Activated effector memory CD4-positive, alpha-beta T cell treated with Interleukin-2 at 50 U/mL for 16 hours (primary cell): ENCODE data around the gene ABCC3.

Source experiments
- DNase-seq: peaks from one replicate; pipeline ENCODE4 v3.0.0-alpha.2; 2020

Gene ABCC3

DNA sequence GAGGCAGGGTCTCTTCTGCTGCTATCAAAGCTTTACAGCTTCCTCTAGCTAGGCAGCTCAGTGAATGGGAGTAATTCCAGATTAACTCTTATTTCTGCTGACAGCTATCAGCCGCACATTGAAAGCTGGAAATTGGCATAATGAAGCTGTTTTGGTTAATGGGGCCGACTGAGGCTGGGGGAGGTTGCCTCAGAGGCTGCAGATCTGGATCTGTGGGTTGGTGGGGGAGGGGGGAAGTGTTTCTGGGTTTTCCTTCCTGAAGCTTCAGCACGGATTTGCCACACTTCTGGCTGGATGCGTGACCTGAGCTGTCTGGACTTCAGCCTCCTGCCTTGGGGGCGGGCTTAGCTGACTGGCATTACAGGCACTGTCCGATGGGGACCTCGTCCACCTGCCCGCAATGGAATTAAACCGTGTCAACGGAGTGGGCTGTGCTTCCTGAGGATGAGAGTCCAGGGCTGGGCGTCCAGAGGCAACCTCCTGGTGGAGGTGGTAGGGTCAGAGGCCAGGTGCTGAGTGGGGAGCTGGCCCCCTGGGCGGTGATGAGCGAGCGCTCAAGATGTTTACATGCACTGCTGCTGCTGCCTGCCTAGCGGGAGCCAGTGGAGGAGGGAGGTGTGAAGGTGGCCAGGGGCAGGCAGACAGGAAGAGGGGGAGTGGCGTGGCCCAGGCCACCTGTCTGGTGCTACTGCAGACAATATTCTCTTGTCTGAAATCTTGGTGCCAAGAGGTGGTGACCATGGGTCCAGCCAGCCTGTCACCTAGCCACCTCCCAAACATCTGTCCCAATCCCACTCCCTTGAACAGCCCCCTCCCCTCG is 6.7 kb upstream of the ABCC3 start:
- DNase-seq = no peak

DNA sequence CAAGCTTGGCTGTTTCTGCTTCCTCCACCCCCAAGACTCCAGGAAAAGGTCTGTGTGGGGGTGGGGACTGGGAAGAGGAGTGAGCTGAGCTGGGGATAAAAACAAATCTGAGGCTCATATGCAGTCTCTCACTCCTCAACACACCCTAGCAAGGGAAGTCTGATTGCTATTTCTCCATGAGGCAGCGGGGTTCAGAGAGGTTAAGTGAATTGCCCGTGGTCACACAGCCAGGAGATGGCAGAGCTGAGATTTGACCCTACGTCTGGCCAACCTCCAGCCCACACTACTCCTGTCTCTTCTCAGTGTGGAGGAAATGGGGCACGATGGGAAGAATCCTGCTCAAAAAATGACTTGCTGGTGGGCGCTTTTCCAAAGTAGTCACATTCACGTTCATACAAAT is 4.8 kb upstream of the ABCC3 start:
- no peak for DNase-seq

DNA sequence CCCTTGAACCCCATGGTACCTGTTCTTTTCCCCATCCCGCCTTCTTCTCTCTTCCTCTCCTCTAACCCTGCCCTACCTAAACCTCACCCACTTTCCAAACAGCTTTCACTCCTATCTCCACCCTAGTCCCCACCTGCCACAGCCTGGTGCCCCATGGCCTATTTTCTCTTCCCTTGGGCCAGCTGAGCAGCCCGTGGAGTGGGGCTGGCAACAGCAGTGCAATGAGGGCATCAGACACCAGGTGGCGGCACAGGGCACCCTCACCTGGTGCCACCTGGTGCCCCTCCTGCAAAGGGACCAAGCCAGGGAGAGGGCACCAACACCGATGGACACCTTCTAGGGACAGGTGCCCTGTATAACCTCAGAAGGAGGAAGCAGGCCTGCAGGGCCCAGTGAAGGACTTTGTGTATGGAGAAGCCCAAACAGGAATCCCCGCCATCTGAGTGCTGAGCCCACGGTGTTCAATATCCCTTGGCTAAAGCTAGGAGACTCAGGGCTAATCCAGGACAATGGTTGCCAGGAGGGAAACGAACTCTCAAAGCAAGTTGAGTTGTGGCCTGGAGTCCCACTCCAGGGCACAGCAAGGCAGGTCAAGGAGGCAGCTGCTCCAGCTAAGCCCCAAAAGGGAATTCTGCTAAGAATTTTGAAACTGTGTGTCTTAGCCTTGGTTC is 4.0 kb upstream of the ABCC3 start:
- DNase-seq = peak; percentile 48

DNA sequence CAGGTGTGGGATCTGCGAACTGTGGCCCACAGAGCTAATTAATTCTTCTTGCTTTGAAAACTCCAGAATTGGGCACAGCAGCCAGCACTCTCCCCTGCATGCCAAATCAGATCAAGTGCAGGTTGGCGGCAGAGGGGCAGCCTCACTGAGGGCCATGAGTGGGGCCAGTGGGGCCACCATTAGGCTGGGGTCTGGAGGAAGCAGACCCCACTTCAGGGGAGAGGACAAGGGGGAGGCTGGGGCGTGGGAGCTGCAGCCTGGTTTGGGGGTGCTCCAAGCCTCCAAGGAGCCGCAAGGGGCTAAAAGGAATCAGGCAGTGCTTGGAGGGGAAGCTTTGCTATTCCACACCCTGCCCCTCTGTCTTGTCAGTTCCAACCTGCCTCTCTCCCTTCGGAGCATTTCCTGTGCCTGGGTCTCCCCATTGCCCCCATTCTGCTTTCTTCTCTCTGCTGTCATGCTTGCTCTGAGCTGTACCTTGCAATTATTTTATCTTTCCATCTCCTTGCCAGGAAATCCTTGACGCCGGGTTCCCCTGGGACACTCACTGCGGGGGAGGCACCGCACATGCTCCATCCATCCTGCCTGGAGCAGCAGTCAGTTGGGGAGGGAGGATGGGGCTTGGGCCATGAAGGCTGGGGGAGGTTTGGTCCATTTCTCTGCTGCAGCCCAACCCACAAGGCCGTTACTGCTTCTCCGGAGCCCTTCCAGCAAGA is 3.3 kb upstream of the ABCC3 start:
- no peak for DNase-seq

DNA sequence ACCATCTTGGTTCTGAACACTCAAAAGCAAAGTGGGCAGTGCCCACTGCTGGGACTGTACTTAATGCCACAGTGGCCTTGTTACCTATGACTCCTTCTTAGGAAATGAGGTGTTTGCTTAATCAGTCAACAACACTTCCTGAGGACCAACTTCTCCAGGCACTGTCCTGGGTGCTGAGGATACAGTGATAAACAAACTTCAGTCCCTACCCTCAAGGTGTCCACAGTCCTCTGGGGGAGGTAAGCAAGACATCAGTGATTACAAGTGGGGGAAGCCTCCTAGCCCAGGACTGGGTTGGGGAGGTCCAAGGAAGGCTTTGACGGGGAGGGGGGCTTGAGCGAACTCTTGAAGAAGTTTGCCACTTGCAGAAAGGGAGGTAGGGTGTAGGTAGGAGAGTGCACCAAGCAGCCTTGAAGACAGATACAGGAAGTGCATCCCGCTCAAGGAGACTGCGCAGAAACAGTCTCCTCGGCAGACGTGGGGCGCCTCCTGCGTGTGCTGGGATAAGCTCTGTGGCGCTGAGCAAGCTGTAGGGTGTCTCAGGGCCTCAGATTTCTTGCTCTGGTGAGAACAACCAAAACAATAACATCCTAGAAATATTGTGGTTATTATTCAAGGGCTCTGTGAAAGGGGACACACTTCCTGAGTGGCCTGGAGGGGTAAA is 2.6 kb upstream of the ABCC3 start:
- no peak for DNase-seq

DNA sequence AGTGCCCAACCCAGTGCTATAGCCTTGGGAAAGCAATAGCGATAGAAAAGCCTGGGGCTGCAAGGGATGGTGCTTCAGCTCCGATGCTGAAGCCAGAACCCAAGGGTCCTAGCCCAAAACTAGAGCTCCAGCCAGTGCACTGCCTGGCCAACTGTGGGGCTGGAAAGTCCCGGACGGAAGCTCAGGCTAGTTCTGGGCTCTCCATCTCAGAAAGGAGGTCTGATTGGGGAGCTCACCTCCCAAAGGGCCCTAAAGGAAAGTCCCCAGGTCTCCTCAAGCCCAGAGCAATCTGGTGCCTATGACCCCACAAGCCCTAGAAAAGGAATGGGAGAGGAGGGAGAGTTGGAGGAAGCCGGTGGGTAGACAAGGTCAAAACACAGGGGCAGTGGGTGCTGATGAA is 2.0 kb upstream of the ABCC3 start:
- DNase-seq = no peak

DNA sequence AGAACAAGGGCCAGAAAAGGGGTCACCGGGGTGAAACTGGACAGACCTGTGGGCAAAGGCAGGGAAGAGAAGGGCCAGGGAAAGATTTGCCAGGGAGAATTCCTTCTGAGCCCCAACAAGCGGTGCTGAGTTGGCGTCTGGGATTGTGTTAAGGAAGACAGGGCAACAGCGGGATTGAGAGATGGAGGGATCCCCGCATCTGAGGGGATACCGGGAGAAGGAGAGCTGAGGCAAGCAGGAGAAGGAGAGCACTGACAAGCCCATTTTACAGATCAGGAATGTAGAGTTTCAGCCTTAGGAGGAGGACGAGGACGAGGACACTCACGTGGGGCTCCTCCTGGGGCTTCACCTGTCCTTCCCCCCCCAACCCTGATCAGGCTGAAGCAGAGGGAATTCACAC is 998 bp upstream of the ABCC3 start:
- DNase-seq = no peak

DNA sequence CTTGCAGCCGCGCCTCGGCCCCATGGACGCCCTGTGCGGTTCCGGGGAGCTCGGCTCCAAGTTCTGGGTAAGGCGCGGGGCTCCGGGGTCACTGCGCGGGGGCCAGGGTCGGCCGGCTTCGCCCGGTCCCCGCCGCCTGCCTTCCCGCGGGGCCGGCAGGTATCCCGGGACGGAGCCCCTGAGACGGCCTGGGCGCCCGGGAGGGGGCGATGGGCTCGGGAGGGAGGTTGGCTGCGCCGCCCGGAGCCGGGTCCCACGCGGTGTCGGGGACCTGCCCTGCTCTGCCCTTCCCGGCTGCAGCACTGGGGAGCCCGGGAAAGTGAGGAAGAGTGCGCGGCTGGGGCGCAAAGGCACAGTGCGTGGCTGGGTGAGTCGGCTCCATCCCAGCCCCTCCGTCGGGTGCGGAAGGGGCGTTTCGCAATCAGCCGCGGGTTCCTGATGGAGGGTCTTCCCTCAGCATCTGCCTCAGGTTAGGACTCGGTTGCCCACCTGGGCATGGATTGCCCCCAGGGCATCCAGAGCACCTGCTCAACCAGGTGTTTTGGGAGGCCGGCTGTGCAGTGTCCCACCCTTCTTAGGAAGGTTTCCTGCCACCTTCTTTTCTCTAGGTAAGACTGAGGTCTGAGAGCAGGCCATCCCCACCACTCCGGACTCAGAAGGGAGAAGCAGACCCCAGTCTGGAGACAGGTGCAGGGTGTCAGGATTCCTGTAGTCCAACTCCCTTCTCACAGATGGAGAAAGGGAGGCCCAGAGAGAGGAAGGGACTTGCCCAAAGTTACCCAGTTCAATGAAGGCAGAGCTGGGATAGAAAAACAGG is 442 bp downstream of the ABCC3 start:
- DNase-seq = no peak

DNA sequence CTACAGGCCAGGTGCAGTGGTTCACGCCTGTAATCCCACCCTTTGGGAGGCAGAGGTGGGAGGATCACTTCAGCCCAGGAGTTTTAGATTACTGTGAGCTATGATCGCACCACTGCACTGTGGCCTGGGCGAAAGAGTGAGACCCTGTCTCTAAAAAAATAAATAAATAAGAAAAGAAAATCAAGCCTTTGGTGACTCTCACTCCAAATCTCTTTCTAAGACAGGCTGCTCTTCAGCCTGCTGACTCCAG is 976 bp downstream of the ABCC3 start:
- DNase-seq = no peak

DNA sequence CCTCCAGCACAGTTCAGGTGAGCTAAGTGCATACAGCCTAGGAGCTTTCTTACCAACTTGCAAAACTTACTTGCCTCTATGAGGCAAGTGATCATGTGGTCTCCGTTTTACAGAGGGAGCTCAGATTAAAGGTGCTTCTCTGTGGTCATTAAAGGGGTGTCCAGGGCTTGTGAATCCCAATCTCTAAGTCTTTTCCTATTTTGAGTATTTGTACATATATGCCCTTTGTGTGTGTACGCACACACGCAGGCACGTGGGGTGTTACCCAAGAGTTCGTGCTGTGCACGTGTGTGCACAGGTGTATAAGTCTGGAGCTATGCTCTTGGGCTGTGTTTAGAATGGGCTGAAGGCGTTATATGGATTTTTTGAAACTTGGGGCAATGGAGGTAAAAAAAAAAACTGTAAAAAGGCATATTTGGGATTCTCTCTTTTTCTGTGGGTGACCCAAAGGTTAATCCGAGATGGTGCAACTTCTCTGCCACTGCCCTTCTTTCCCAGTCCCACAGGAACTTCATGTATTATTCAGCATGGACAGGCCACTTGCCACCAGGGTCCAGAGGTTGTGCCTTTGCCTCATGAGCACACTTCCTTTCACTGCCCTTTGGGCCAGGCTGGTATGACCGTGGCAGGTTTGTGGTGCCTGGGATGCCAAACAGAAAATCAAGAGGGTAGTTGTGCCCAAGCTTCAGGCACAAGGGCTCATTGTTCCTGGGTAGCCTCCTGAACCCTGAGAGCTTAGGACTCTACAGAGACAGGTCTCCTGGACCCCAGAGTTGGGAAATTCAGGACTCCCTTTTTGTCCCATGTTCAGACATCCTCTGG is 1.5 kb downstream of the ABCC3 start:
- DNase-seq = no peak

DNA sequence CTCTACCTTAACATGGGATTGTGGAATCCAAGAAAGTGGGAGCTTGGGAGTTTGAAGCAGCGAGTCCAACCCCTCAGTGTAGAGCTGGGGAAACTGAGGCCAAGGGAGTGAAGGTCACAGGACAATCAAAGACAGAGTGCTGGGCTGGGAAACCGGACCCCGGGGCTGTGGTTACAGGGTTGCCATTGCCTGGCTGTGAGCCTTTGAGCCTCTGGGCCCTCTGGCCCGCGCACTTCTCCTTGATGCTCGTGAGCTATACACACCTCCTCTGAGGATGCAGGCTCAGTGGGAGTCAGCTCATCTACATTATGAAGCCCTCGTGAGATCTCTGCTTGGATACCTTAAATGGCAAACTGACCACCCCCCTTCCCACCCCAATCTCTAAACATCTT is 2.1 kb downstream of the ABCC3 start:
- DNase-seq = no peak

DNA sequence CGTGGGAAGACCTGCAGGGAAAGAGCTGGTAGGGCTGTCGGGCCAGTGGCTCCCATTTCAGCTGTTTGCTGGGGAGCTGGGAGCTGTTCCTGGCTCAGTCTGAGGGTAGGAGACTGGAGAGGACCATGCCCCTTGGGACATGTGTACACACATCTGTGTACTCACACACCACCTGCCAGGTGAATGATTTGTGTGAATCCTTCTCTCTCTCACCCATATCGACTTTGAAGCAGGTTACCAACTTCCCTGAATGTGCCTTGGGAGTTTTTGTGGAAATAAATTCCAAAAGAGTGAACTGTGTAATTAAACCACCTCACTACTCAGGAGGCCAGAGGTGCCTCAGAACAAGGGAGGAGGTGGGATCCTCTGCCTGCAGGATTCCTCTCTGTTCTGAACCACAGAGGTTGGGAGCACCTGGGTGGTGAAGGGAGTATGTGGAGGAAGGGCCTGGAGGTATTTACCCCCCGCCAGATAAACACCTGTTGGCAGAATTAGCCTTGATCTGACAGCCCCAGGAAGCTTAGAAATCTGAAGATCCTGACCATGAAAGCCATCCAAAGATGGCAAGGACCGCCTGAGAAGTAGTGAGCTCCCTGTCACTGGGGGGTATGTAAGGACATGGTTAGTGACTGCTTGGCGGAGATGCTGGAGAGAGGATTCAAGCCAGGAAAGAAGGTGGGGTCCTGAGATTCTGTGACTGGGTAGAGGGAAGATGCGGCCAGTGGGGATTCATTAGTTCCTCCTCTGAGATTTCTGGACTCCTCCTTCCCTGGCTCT is 3.3 kb downstream of the ABCC3 start:
- DNase-seq = no peak

DNA sequence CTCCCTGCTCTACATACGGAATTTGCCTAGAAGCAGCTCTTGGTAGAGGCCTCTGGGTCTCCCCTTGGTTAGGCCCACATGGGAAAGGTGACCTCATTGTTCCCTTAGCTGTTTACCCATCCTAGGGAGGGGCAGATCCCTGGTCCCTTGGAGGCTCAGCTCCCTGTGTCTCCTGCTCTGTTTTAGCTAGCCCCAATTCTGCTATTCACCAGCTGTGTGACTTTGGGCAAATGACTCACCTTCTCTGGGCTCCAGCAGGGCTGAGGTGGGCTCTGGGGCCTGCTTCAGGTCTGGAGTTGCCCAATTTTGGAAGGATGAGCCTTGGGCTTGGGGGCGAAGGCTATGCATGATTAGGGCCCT is 3.9 kb downstream of the ABCC3 start:
- DNase-seq = no peak

DNA sequence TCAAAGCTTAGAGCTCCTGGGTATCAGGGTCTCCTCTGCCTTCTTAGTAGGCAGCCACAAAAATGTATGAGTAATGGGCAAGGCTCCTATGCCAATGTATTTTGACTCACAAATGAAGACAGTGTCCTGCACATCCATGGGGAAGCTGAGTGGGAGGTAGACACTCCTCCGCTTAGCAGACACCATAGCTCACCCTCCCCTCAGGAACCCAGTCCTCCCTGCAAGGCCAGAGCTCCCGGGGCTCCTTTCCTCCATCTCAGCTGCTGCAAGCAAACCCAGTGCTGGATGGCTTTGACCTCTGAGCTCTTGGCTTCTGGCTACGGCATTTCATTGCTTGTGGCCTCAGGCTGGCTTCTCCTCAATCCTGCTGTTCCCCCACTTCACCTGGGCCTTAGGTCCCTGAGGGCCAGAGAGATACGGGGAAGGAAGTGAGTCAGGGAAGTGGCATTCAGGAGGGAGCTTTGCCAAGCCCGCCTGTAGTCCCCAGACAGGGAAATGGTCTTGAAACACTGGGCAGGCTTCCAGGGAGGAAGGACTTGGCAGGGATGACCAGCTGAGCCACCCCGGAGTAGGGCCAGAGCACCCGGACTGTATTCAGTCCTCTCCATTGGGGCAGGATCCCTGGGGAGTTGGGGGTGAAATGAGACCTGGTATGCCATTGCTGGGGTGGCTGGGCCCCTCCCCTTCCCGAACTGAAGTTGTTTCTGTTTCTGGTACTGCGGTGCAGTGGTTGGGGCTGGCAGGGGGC is 4.5 kb downstream of the ABCC3 start:
- no peak for DNase-seq

DNA sequence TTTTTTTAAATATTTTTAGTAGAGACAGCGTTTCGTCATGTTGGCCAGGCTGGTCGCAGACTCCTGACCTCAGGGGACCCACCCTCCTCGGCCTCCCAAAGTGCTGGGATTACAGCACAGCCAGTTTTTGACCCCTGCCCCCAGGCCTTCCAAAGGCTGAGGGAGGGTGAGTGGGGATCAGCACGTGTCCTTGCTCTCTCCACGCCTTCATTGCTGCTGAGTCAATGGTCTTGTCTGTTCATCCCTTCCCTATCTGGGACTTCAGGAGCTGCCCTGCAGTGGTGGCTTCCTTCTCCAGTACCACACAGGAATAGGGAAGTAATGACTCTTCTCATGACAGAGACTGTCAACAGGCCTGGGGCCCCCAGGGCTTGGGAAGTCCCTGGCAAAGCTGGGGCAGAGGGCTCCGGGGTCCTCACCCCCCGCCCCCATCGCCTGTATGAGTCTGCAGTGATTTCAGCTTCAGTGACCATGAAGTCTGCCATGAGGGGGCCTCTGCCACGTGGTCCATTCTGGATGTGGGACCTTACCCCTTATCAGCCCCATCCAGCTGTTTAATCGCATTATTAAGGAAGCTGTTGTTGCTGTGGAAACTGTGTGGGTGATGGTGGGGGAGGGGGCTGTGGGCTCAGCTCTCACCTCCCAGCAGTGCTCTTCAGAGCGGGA is 6.1 kb downstream of the ABCC3 start:
- no peak for DNase-seq

DNA sequence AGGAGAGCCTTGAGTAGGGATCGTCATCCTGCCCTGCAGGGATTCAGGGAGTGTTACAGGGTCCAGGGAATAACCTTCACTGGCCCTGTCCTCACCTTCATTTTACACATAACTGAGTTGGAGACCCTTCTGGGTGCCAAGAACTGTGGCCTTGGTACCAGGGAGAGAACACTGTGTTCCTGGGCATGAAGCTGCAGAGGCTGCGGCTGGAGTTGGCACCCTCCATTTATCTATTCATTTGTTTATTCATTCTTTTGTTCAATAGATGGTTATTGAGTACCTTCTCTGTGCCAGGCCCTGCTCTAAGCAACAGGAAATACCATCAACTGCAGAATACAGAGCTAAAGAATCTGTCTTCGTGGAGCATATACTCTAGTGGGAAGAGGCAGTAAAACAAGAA is 6.7 kb downstream of the ABCC3 start:
- DNase-seq = no peak

DNA sequence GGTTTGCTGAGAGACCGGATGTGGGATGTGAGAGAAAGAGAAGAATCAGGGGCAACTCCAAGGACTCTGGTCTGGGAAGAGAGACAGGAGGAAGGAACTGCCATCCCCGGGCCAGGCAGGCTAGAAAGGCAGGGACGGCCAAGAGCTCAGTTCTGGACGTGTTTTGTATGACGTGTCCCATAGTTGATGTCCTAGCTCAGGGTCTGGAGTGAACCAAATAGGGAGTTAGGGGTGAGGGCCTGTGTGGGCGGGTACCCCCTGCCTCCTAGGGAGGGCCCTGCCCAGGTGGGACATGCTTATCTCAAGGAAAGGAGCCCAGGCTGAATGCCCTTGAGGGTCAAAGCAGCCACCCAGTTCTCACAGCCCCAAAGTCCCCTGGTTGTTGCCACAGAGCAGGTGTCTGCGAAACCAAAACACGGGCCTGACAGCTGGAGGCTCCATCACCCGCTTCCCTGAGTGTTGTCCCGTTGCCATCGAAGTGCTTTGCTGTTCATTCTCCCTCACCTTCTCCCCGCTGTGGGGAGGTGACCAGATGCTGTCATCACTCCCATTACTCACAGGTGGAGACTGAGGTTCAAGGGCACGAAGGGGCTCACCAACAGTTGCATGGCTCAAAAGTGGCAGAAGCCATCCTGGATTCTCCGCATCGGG is 7.5 kb downstream of the ABCC3 start:
- no peak for DNase-seq

DNA sequence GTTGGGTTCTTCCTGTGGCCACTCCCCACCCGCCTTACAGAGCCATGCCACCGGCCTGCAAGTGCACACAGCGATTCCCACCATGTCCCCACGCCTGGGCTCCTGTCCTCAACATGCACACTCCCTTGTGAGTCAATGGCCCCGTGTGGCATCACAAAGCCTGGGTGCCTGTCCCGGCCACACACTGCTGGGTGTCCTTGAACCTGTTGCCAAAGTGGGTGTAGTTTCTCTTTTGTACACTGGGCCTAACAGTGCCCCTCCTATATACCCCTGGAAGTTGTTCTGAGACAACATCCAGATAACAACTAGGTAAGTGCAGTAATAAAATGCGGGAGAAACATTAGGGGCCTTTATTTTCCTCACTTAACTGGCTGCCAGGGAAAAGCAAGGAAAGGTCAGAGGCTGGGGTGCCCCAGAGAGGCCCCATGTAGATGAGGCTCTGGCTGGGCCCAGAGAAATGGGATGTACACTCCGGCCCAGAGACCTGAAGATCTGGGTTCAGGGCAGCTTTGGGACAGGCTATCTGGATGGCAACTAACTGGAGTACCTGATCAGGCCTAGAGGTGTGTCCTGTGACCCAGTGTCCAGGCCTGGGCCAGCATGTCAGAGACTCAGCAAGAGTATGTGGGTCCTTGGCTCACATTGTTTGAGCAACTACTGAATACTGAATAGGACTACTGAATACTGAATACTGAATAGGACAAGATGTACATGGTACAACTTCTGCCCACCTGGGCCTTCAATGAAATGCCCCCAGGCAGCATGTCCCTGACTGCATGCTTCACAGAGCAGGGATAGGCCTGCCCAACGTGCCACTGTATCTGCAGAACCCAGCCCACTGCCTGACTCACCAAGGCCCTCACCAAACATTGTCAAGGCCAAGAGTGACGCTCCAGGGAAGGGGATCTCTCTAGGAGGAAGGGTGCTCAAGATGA is 8.3 kb downstream of the ABCC3 start:
- no peak for DNase-seq
